SK-N-MC (cell line): Measurements from ENCODE around the gene RUNX2.

Experiments
- EZH2 ChIP-seq: fragments of 200-600 bp; sonication (generic); IDR thresholded peaks from one replicate; pipeline ENCODE4 v1.6.1; 2017; ENCODE audit warnings: antibody characterized with exemption
- POLR2AphosphoS5 ChIP-seq: IDR thresholded peaks from 2 replicates; pipeline ENCODE4 v1.6.1; 2012; ENCODE audit warnings: mild to moderate bottlenecking, low read depth, low read length, borderline replicate concordance

DNA sequence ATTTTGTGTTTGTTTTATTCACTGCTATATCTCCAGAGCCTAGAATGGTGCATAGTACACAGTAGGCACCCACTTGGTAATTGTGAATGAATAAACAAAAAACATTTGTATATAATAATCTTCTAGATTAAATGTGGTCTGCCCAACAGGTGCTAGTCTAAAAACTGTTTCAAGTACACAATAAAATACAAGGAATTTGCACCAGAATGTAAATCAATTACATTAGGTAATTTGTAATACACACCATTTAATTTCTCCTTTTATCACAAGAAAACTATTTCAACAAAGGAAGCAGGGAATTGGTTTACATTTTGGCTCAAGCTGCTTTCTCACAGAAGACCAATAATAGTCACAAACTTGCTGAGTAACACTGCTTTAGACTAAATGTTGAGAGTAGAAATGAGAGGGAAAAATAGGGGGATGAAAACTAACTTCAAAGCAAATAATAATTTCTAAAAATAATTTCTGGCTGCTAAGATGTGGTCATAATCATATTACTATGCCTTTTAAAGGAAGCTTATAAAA, 22.1 kb downstream of the RUNX2 start:
- TF ChIP-seq POLR2AphosphoS5 (no peak), EZH2 (no peak)
